Colonic mucosa (tissue), 4 donors: ENCODE results near the gene FBLN1. TPM values are rescaled to one million over a fixed set of nuclear protein-coding genes. Genes with fewer than 3 reads are reported as not detected.

ENCODE experiments used
- DNase-seq: peaks from one replicate; pipeline ENCODE4 v3.0.0-alpha.2; 2020
- H3K27ac ChIP-seq: fragments of 200-600 bp; one replicate; pipeline ENCODE4 v1.8.0; 2021
- H3K27me3 ChIP-seq: fragments of 200-600 bp; one replicate; pipeline ENCODE4 v1.8.0; 2021
- H3K36me3 ChIP-seq: fragments of 200-600 bp; one replicate; pipeline ENCODE4 v1.8.0; 2021
- H3K4me1 ChIP-seq: fragments of 200-600 bp; one replicate; pipeline ENCODE4 v1.8.0; 2021; ENCODE audit warnings: mild to moderate bottlenecking
- H3K4me3 ChIP-seq: fragments of 200-600 bp; one replicate; pipeline ENCODE4 v1.8.0; 2021
- H3K9ac ChIP-seq, 2 donors: one replicate each; pipeline ENCODE4 v1.7.0; 2013; ENCODE audit warnings: control low read depth in 2 of 2, low read depth in 2 of 2, low read length in 2 of 2
- H3K9me3 ChIP-seq: fragments of 200-600 bp; one replicate; pipeline ENCODE4 v1.8.0; 2021
- intact Hi-C: fragments of 100-400 bp; cut with DNase I; formaldehyde crosslinking; loops from one replicate; pipeline ENCODE4 v1.14.1; 2022
- total RNA-seq, 2 donors: library from RNA; stranded (reverse); fragmentation: NEBNext Ultra II Directional in 1 of 2; extraction: Animal tissue kit (Norgen Biotek cat#: 25700) in 1 of 2; gene quantifications; one replicate each; pipeline ENCODE4 v1.2.1, GENCODE V29; 2021
- TF ChIP-seq, protein P1 (sequence below): fragments of 200-600 bp; IDR thresholded peaks from one replicate; pipeline ENCODE4 v1.8.0; 2022; ENCODE audit warnings: antibody characterized with exemption, mild to moderate bottlenecking
- donor health status: healthy.
- donor health status: DM: no; HTN: no; CAD: no.
- donor health status: DM: no; HTN: no; CAD: no.

FBLN1 gene
- total RNA-seq, 2 donors from 2014 or later: 41.6 to 65.5 TPM

DNA sequence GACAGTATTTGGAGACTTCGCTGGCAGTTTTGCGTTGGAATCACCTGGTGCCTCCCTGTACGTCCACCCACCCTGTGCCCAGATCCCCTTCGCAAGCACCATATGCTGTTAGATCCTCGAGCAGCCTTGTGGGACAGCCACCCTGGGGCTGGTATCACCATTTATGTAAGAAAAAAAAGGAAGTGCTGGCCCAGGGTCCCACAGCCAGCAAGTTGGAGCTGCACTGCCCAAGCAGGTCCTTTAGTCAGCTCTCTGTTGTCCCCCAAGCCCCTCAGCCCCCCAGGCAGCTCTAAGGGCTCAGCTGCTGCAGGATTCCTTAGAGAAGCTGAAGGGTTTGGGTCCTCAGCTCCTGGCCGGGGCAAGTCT, 80.3 kb downstream of the FBLN1 start:
- Histone ChIP-seq H3K4me3 (no peak overlapping the region), H3K9me3 (no peaks in the 10 kb centered on the region), H3K27me3 (no peaks in the 10 kb centered on the region), H3K9ac (no peak overlapping the region), H3K27ac (no peak overlapping the region), H3K4me1 (no peaks in the 10 kb centered on the region), H3K36me3 (no peaks in the 10 kb centered on the region)
- intact Hi-C loops: loop anchor here (5.0 kb wide), 1 partner anchor 59 kb away; no protein-coding TSS in a partner anchor
- no peak for DNase-seq
- TF ChIP-seq, protein P1, sequence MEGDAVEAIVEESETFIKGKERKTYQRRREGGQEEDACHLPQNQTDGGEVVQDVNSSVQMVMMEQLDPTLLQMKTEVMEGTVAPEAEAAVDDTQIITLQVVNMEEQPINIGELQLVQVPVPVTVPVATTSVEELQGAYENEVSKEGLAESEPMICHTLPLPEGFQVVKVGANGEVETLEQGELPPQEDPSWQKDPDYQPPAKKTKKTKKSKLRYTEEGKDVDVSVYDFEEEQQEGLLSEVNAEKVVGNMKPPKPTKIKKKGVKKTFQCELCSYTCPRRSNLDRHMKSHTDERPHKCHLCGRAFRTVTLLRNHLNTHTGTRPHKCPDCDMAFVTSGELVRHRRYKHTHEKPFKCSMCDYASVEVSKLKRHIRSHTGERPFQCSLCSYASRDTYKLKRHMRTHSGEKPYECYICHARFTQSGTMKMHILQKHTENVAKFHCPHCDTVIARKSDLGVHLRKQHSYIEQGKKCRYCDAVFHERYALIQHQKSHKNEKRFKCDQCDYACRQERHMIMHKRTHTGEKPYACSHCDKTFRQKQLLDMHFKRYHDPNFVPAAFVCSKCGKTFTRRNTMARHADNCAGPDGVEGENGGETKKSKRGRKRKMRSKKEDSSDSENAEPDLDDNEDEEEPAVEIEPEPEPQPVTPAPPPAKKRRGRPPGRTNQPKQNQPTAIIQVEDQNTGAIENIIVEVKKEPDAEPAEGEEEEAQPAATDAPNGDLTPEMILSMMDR: no peak

DNA sequence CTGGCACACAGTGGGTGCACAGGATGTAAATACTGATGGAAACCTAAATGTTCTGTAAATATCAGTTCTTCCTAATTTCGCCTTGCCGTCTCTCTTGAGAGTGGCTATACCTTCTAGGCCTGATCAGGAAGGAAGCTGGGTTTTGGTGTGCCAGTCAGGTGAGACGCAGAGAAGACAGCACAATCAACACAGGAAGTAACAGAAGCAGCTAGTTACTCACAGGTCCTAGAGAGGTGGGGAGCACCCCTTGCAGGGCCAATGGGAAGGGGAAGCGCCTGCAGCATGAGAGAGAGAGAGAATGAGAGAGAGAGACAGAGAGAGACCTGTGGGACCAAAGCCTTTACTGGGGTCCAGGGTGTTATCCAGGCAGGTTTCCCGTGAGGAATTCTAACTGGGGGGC, 80.8 kb downstream of the FBLN1 start:
- intact Hi-C loops: loop anchor here (5.0 kb wide), 1 partner anchor 59 kb away; no protein-coding TSS in a partner anchor
- H3K4me1 ChIP-seq: no peaks in the 10 kb centered on the region
- no peaks in the 10 kb centered on the region for H3K36me3 ChIP-seq
- TF ChIP-seq, protein P1: no peak
- no peak overlapping the region for H3K27ac ChIP-seq
- no peaks in the 10 kb centered on the region for H3K27me3 ChIP-seq
- no peak overlapping the region for H3K9ac ChIP-seq
- H3K4me3 ChIP-seq: no peak overlapping the region
- DNase-seq: no peak
- H3K9me3 ChIP-seq: no peaks in the 10 kb centered on the region

DNA sequence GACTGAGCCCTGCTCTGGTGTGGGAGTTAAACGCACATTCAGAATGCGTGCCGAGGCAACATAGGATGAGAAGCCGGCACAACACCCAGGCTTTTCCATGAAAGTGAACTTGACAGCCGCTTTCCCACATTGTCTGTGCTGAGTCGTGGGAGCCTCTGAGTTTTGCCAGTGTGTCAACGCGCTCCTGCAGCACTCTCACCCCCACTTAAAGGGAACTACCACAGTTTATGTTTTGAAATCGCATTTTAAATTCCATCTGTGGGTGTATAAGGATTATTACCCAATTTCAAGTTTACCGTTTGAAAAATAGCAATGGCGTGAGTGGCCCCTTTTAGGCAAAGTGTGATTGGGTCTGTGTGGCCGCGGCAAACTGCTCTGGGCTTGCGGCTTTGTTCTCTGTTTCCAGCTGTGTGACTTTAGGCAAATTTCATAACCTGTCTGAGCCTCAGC, 81.5 kb downstream of the FBLN1 start:
- no peaks in the 10 kb centered on the region for H3K36me3 ChIP-seq
- intact Hi-C loops: loop anchor here (5.0 kb wide), 1 partner anchor 58 kb away; no protein-coding TSS in a partner anchor
- H3K4me3 ChIP-seq: no peak overlapping the region
- TF ChIP-seq, protein P1: no peak
- no peaks in the 10 kb centered on the region for H3K4me1 ChIP-seq
- H3K9ac ChIP-seq: no peak overlapping the region
- DNase-seq: no peak
- no peaks in the 10 kb centered on the region for H3K9me3 ChIP-seq
- H3K27ac ChIP-seq: no peak overlapping the region
- no peaks in the 10 kb centered on the region for H3K27me3 ChIP-seq

DNA sequence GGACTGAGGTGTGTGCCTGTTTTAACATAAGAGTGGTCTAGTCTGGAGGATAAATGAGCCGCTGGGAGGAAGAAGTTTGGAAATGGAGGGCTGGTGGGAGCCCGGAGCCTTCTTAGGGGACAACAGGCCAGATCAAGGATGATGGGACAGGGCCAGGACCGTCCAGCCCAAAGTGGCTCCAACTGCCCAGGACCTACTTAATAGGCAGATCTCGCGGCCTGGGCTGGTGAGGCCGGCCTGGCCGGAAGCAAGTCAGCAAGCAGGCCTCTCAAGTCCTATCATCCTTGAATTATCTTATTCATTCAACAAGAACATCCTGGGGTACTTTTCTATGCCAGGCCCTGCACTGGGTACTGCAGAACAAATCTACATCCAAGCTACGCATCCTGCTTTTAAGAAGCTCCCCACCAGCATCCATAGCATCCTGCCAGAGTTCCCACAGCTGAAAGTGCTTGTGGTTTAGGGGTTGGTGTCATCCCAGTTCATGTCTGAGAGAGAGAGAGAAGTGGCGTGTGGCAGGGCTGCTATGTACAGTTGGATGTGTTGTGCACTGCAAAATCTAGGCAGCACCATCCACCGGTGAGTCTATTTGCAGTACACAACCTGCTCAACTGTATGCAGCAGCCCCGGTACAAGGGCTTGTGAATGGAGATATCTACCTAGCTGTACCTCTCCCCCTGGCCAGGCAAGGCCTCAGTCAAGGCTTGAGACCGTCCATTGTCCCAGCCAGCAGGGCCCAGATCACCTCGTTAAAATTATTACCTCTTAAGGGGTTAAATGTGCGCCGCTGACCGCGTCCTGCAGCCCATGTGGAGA, 82.1 kb downstream of the FBLN1 start:
- Histone ChIP-seq H3K9ac (no peak overlapping the region), H3K4me3 (no peak overlapping the region), H3K36me3 (no peaks in the 10 kb centered on the region), H3K4me1 (no peaks in the 10 kb centered on the region), H3K27me3 (no peaks in the 10 kb centered on the region), H3K27ac (no peak overlapping the region), H3K9me3 (no peaks in the 10 kb centered on the region)
- DNase-seq: no peak
- TF ChIP-seq, protein P1: no peak
- intact Hi-C loops: loop anchor here (5.0 kb wide), 1 partner anchor 57 kb away; no protein-coding TSS in a partner anchor

DNA sequence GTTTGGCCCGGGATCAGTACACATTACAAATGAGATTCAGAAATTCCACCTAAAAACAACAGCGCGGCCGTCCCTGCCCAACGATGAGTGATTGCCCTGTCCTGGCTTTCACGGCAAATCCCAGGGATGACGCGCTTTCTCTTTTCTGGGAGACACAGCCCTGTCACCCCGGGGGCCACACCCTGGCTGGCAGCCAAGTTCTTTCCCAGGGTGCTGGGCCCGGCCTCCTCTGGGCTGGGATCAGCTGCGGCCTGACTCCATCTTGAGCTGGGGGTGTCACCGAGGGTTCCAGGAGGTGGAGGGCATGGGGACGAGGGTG, 82.7 kb downstream of the FBLN1 start:
- intact Hi-C loops: no loop called here
- Histone ChIP-seq H3K4me1 (no peaks in the 10 kb centered on the region), H3K4me3 (no peak overlapping the region), H3K9me3 (no peaks in the 10 kb centered on the region), H3K36me3 (no peaks in the 10 kb centered on the region), H3K9ac (no peak overlapping the region), H3K27ac (no peak overlapping the region), H3K27me3 (no peaks in the 10 kb centered on the region)
- TF ChIP-seq, protein P1: no peak
- no peak for DNase-seq
